H1 (cell line): ENCODE results near the gene CPSF4. TPM values are rescaled to one million over a fixed set of nuclear protein-coding genes. Genes with fewer than 3 reads are reported as not detected.
A peak's percentile ranks its signal among the peaks of the same experiment; 100 is the strongest.

Experiments used
- CTCF ChIA-PET: fragments of 300-600 bp; sonication (Branson Sonifier 250); formaldehyde crosslinking; loops from one replicate; lab custom pipeline; 2021; ENCODE audit not compliant: partially characterized antibody; lab: Charles Lee
- POLR2A ChIA-PET: fragments of 300-600 bp; sonication (Branson Sonifier 250); formaldehyde crosslinking; loops from one replicate; lab custom pipeline; 2021; ENCODE audit warnings: inconsistent platforms; ENCODE audit not compliant: partially characterized antibody; lab: Charles Lee
- DNase-seq, 2 experiments: peaks; one replicate each; pipeline versions ENCODE4 v3.0.0 to v3.0.0-alpha.2; 2010 to 2022; ENCODE audit warnings: low spot score in 2 of 2, low read depth in 1 of 2, mixed read lengths in 1 of 2
- FAIRE-seq: peaks from 2 replicates; lab custom pipeline; 2011; peaks lifted over from hg19 to GRCh38; lab: Jason Lieb, UNC
- H2AFZ ChIP-seq: 2 replicates; pipeline ENCODE4 v1.8.1; 2012; ENCODE audit warnings: low read length, inconsistent platforms
- H2AK5ac ChIP-seq: 2 replicates; pipeline ENCODE4 v1.6.1; 2013; ENCODE audit warnings: low read depth, low read length
- H2BK120ac ChIP-seq: replicated peaks from 2 replicates; pipeline ENCODE3; 2013; ENCODE audit warnings: low read depth, low read length, inconsistent platforms
- H2BK12ac ChIP-seq: 2 replicates; pipeline ENCODE4 v1.6.1; 2013; ENCODE audit warnings: low read depth, low read length
- H2BK15ac ChIP-seq: 2 replicates; pipeline ENCODE4 v1.6.1; 2013; ENCODE audit warnings: low read length
- H2BK20ac ChIP-seq: 2 replicates; pipeline ENCODE4 v1.6.1; 2013; ENCODE audit warnings: low read length
- H2BK5ac ChIP-seq: 2 replicates; pipeline ENCODE4 v1.6.1; 2013; ENCODE audit warnings: low read depth, low read length
- H3K14ac ChIP-seq: 2 replicates; pipeline ENCODE4 v1.6.1; 2013; ENCODE audit warnings: inconsistent platforms; ENCODE audit not compliant: insufficient read length
- H3K18ac ChIP-seq: 2 replicates; pipeline ENCODE4 v1.6.1; 2013; ENCODE audit warnings: low read length; ENCODE audit errors: extremely low read depth
- H3K23ac ChIP-seq: 2 replicates; pipeline ENCODE4 v1.6.1; 2013; ENCODE audit warnings: inconsistent platforms; ENCODE audit not compliant: insufficient read length
- H3K23me2 ChIP-seq: 2 replicates; pipeline ENCODE4 v1.6.1; 2013; ENCODE audit warnings: low read depth, low read length
- H3K27ac ChIP-seq: 2 replicates; pipeline ENCODE4 v1.6.1; 2011; ENCODE audit warnings: low read depth, low read length, inconsistent platforms
- H3K27me3 ChIP-seq, 4 experiments: replicated peaks in 1 of 4; 1 replicate in 1 of 4; 2 replicates in 3 of 4; pipeline versions ENCODE4 v1.6.1 to v1.8.1; 2011 to 2013; ENCODE audit warnings: low read length in 3 of 4, mild to moderate bottlenecking in 3 of 4, inconsistent platforms in 2 of 4, mixed read lengths in 2 of 4, moderate library complexity in 1 of 4; ENCODE audit not compliant: control insufficient read depth in 3 of 4, insufficient read depth in 3 of 4; ENCODE audit errors: extremely low read depth in 1 of 4
- H3K36me3 ChIP-seq, 4 experiments: 2 replicates each; pipeline versions ENCODE4 v1.6.1 to v1.8.1; 2011 to 2013; ENCODE audit warnings: mild to moderate bottlenecking in 4 of 4, low read length in 3 of 4, moderate library complexity in 2 of 4, control low read depth in 1 of 4, inconsistent platforms in 1 of 4; ENCODE audit not compliant: insufficient read depth in 4 of 4, control insufficient read depth in 2 of 4
- H3K4ac ChIP-seq: replicated peaks from 2 replicates; pipeline ENCODE3; 2013; ENCODE audit warnings: low read length, low read depth, mixed read lengths, inconsistent platforms; ENCODE audit not compliant: insufficient read length
- H3K4me1 ChIP-seq, 4 experiments: replicated peaks in 1 of 4; 1 replicate in 1 of 4; 2 replicates in 3 of 4; pipeline versions ENCODE4 v1.6.1 to v1.8.1; 2011 to 2013; ENCODE audit warnings: low read length in 3 of 4, inconsistent platforms in 2 of 4, mixed read lengths in 1 of 4; ENCODE audit not compliant: insufficient read depth in 4 of 4, control insufficient read depth in 3 of 4
- H3K4me2 ChIP-seq, 2 experiments: 2 replicates each; pipeline versions ENCODE4 v1.6.1 to v1.8.1; 2011 to 2013; ENCODE audit warnings: low read depth in 2 of 2, low read length in 2 of 2, control low read depth in 1 of 2, inconsistent platforms in 1 of 2, mild to moderate bottlenecking in 1 of 2; ENCODE audit not compliant: insufficient read depth in 1 of 2
- H3K4me3 ChIP-seq, 4 experiments: fragments of 200-600, 300-600 bp in 1 of 4; sonication (generic), shearing (Covaris generic), sonication (Bioruptor Twin) in 1 of 4; 2 replicates each; pipeline versions ENCODE4 v1.5.1 to v1.8.1; 2011 to 2016; ENCODE audit warnings: low read length in 4 of 4, low read depth in 3 of 4, control low read depth in 2 of 4, inconsistent platforms in 2 of 4, mild to moderate bottlenecking in 2 of 4, mixed read lengths in 1 of 4, moderate library complexity in 1 of 4; ENCODE audit not compliant: insufficient read depth in 2 of 4; ENCODE audit errors: extremely low read depth in 1 of 4
- H3K56ac ChIP-seq: replicated peaks from 2 replicates; pipeline ENCODE3; 2013; ENCODE audit warnings: low read depth, mild to moderate bottlenecking, mixed read lengths, low read length, inconsistent platforms; ENCODE audit not compliant: insufficient read length
- H3K79me1 ChIP-seq: 2 replicates; pipeline ENCODE4 v1.6.1; 2013; ENCODE audit warnings: low read depth, low read length, control low read depth
- H3K79me2 ChIP-seq, 2 experiments: 2 replicates each; pipeline versions ENCODE4 v1.6.1 to v1.8.1; 2012 to 2013; ENCODE audit warnings: low read length in 2 of 2, mild to moderate bottlenecking in 2 of 2, inconsistent platforms in 1 of 2; ENCODE audit not compliant: insufficient read depth in 2 of 2, control insufficient read depth in 1 of 2
- H3K9ac ChIP-seq, 4 experiments: replicated peaks in 1 of 4; 1 replicate in 1 of 4; 2 replicates in 3 of 4; pipeline versions ENCODE4 v1.6.1 to v1.8.1; 2011 to 2013; ENCODE audit warnings: low read depth in 3 of 4, low read length in 3 of 4, control low read depth in 2 of 4, mild to moderate bottlenecking in 2 of 4, moderate library complexity in 2 of 4, inconsistent platforms in 1 of 4; ENCODE audit errors: extremely low read depth in 1 of 4
- H3K9me3 ChIP-seq, 2 experiments: 2 replicates each; pipeline versions ENCODE4 v1.6.1 to v1.8.1; 2012 to 2013; ENCODE audit warnings: mild to moderate bottlenecking in 2 of 2, moderate library complexity in 2 of 2, control low read depth in 1 of 2, inconsistent platforms in 1 of 2, low read depth in 1 of 2, low read length in 1 of 2, mixed read lengths in 1 of 2; ENCODE audit not compliant: insufficient read depth in 2 of 2
- H4K20me1 ChIP-seq, 2 experiments: replicated peaks in 1 of 2; 2 replicates each; pipeline versions ENCODE3 to v1.8.1; 2011 to 2013; ENCODE audit warnings: inconsistent platforms in 2 of 2, low read length in 2 of 2, mild to moderate bottlenecking in 1 of 2; ENCODE audit not compliant: insufficient read depth in 2 of 2, control insufficient read depth in 1 of 2
- H4K5ac ChIP-seq: 2 replicates; pipeline ENCODE4 v1.6.1; 2013; ENCODE audit warnings: low read length, low read depth, mixed read lengths, inconsistent platforms; ENCODE audit not compliant: insufficient read length
- H4K8ac ChIP-seq: 2 replicates; pipeline ENCODE4 v1.8.0; 2013; ENCODE audit warnings: mild to moderate bottlenecking, moderate library complexity, low read length, inconsistent platforms; ENCODE audit not compliant: insufficient read depth; ENCODE audit errors: extremely low read depth
- H4K91ac ChIP-seq: replicated peaks from 2 replicates; pipeline ENCODE3; 2013; ENCODE audit warnings: low read length, mixed read lengths, inconsistent platforms; ENCODE audit not compliant: insufficient read length
- CBX5 ChIP-seq: fragments of 300-800, 300-1000 bp; sonication (generic); IDR thresholded peaks from 2 replicates; pipeline ENCODE4 v1.7.1; 2016; ENCODE audit warnings: antibody characterized with exemption, low read length, low read depth
- KDM5A ChIP-seq: fragments of 200-600 bp; IDR thresholded peaks from 2 replicates; pipeline ENCODE4 v1.7.1; 2012; ENCODE audit warnings: mild to moderate bottlenecking, low read length, inconsistent platforms, mixed read lengths
- RBBP5 ChIP-seq: IDR thresholded peaks from 2 replicates; pipeline ENCODE4 v1.7.1; 2012; ENCODE audit warnings: low read depth, mild to moderate bottlenecking, inconsistent platforms, low read length, moderate library complexity, borderline replicate concordance
- SAP30 ChIP-seq: fragments of 300-600 bp; sonication (generic); IDR thresholded peaks from 2 replicates; pipeline ENCODE4 v1.7.1; 2012; ENCODE audit warnings: low read length, moderate library complexity, mild to moderate bottlenecking, inconsistent platforms; ENCODE audit not compliant: insufficient read depth, insufficient replicate concordance
- SIRT6 ChIP-seq: IDR thresholded peaks from one replicate; pipeline ENCODE4 v1.7.1; 2012; ENCODE audit warnings: low read length, inconsistent platforms
- SIX5 ChIP-seq: IDR thresholded peaks from 2 replicates; pipeline ENCODE4 v1.6.1; 2011; ENCODE audit warnings: mild to moderate bottlenecking, low read depth, low read length
- SP4 ChIP-seq: IDR thresholded peaks from 2 replicates; pipeline ENCODE4 v1.6.1; 2012; ENCODE audit warnings: low read length, inconsistent platforms
- SUZ12 ChIP-seq: fragments of 200-600 bp; sonication (generic); IDR thresholded peaks from 2 replicates; pipeline ENCODE4 v1.6.1; 2012; ENCODE audit warnings: mild to moderate bottlenecking, inconsistent platforms, low read length, moderate library complexity, mixed read lengths
- TAF1 ChIP-seq: IDR thresholded peaks from 2 replicates; pipeline ENCODE4 v1.6.1; 2011; ENCODE audit warnings: mild to moderate bottlenecking, low read depth, low read length
- TAF7 ChIP-seq: optimal IDR thresholded peaks from 2 replicates; pipeline ENCODE3; 2011; ENCODE audit warnings: low read depth, mild to moderate bottlenecking, inconsistent platforms, low read length, moderate library complexity, borderline replicate concordance
- WGBS, 2 experiments: shearing (Covaris generic) in 1 of 2; methylation state at CpG; one replicate each; pipeline versions ENCODE4 v1.1.6 to v1.1.7; 2013 to 2015; ENCODE audit warnings: low lambda C conversion rate in 2 of 2, mixed read lengths in 2 of 2, inconsistent platforms in 1 of 2, low coverage in 1 of 2, missing lambda C conversion rate in 1 of 2; ENCODE audit not compliant: insufficient replicate concordance in 2 of 2, insufficient coverage in 1 of 2, insufficient read length in 1 of 2; ENCODE audit errors: extremely low coverage in 1 of 2, missing lambda C conversion rate in 1 of 2; 5-methylcytosine and 5-hydroxymethylcytosine counted together
- polyA plus RNA-seq, 7 experiments: library from polyadenylated mRNA; depleted of rRNA in 3 of 7; stranded (reverse) in 5 of 7; unstranded in 2 of 7; fragments of >200 nt in 5 of 7; fragments of 200-250 nt in 2 of 7; gene quantifications; 1 replicate in 5 of 7; 2 replicates in 1 of 7; 4 replicates in 1 of 7; pipeline versions ENCODE4 v1.2.1 to v1.2.3, GENCODE V29; 2011 to 2013; ENCODE audit warnings: missing spikeins in 2 of 7, mixed read lengths in 2 of 7
- total RNA-seq: library from RNA; stranded (reverse); fragmentation: NEBNext Ultra II Directional; extraction: Animal tissue kit (Norgen Biotek cat#: 25700); gene quantifications from 2 replicates; pipeline ENCODE4 v1.2.1, GENCODE V29; 2021
- TF ChIP-seq, protein P1 (sequence below): IDR thresholded peaks from 2 replicates; pipeline ENCODE4 v1.6.1; 2012; ENCODE audit warnings: low read length, inconsistent platforms

CPSF4 gene
- total and polyA plus RNA-seq, 2 of the 8 experiments (the other 6 are each of a cell fraction or from before 2014, with no cell fraction given): 77.5 to 103 TPM

DNA sequence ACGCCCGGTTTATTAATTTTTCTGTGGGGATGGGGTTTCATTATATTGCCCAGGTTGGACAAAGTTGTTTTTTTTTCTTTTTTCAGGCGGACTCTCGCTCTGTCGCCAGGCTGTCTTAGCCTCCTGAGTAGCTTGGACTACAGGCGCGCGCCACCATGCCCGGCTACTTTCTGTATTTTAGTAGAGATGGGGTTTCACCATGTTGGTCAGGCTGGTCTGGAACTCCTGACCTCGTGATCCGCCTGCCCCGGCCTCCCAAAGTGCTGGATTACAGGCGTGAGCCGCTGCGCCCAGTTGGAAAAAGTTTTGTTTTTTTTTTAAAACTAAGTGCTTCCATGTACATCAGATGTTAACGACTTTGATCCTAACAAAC lies 61.9 kb downstream of the CPSF4 start:
- H3K56ac ChIP-seq: no peak overlapping the region
- H2BK20ac ChIP-seq: no peak overlapping the region
- FAIRE-seq: no peak
- H4K8ac ChIP-seq: no peak overlapping the region
- peaks cover 9 to 37% of the 10 kb centered on the region in 2 experiments for H3K79me2 ChIP-seq
- no peak overlapping the region for H2AK5ac ChIP-seq
- H3K27ac ChIP-seq: no peak overlapping the region
- ChIA-PET CTCF (interaction anchor here (0.7 to 2.0 kb wide), 7 partner anchors 12 to 843 kb away, joined by 3 to 6 read pairs (median 3); no protein-coding TSS in a partner anchor), POLR2A (interaction anchor here (0.6 to 3.4 kb wide), 15 partner anchors 9 to 231 kb away, joined by 3 to 21 read pairs (median 3); partner anchors contain the start of genes BUD31, FAM200A, PDAP1 and ZNF655)
- no peak overlapping the region for H2BK120ac ChIP-seq
- no peak overlapping the region for H2BK12ac ChIP-seq
- H3K14ac ChIP-seq: no peak overlapping the region
- H3K27me3 ChIP-seq: no peaks in the 10 kb centered on the region
- DNase-seq: no peak
- no peak overlapping the region for H2AFZ ChIP-seq
- peaks cover 5 to 12% of the 10 kb centered on the region in 2 experiments for H4K20me1 ChIP-seq
- no peak overlapping the region for H3K23ac ChIP-seq
- peaks cover 9% of the 10 kb centered on the region; the same call in 1 of the 2 replicates for H3K23me2 ChIP-seq
- 50% methylated on average over 16 of the region's 16 CpGs; no CpG with 5 or more reads in 1 of the 2 experiments for WGBS, 2 experiments
- peaks cover 0 to 10% (median 3%) of the 10 kb centered on the region in 4 experiments; a peak in 4 of 8 replicates for H3K36me3 ChIP-seq
- peak overlapping the region in 3 of 4 experiments; percentile 67 to 94 (median 86); a peak in 5 of 7 replicates for H3K9ac ChIP-seq
- no peak overlapping the region for H3K18ac ChIP-seq
- H2BK5ac ChIP-seq: no peak overlapping the region
- no peak overlapping the region for H3K4ac ChIP-seq
- H3K4me1 ChIP-seq: peaks cover 0 to 4% (median 0%) of the 10 kb centered on the region in 4 experiments; a peak in 3 of 7 replicates
- peak overlapping the region; percentile 86 to 100 (median 93) for H3K4me3 ChIP-seq
- H3K9me3 ChIP-seq: no peaks in the 10 kb centered on the region
- H3K79me1 ChIP-seq: peaks cover 7% of the 10 kb centered on the region; the same call in 1 of the 2 replicates
- no peak overlapping the region for H4K91ac ChIP-seq
- H2BK15ac ChIP-seq: no peak overlapping the region
- H4K5ac ChIP-seq: no peak overlapping the region
- peak overlapping the region; percentile 63 to 93 for H3K4me2 ChIP-seq
- no peak for TF ChIP-seq CBX5
- TF ChIP-seq SUZ12: no peak
- no peak for TF ChIP-seq SAP30
- no peak for TF ChIP-seq SIX5
- no peak for TF ChIP-seq KDM5A
- no peak for TF ChIP-seq SIRT6
- no peak for TF ChIP-seq SP4
- TF ChIP-seq TAF7: no peak
- TF ChIP-seq TAF1: no peak
- no peak for TF ChIP-seq RBBP5
- TF ChIP-seq, protein P1, sequence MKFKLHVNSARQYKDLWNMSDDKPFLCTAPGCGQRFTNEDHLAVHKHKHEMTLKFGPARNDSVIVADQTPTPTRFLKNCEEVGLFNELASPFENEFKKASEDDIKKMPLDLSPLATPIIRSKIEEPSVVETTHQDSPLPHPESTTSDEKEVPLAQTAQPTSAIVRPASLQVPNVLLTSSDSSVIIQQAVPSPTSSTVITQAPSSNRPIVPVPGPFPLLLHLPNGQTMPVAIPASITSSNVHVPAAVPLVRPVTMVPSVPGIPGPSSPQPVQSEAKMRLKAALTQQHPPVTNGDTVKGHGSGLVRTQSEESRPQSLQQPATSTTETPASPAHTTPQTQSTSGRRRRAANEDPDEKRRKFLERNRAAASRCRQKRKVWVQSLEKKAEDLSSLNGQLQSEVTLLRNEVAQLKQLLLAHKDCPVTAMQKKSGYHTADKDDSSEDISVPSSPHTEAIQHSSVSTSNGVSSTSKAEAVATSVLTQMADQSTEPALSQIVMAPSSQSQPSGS: no peak
